Cerebellar nuclear complex (tissue), 1 donor: ENCODE measurements around the gene COCH.
"Not testable (repeated sequence)": the region's sequence is repeated elsewhere in the genome, so short reads cannot be mapped to it uniquely, and the experiment has no call there.

Experiments used
- DNase-seq, 2 experiments: peaks; one replicate each; lab custom pipeline; 2025; lab: John Stamatoyannopoulos, UW

COCH gene

GRCh38 chr14:30925254-30925653, 50.9 kb downstream of the COCH start:
- DNase-seq = no peak

DNA sequence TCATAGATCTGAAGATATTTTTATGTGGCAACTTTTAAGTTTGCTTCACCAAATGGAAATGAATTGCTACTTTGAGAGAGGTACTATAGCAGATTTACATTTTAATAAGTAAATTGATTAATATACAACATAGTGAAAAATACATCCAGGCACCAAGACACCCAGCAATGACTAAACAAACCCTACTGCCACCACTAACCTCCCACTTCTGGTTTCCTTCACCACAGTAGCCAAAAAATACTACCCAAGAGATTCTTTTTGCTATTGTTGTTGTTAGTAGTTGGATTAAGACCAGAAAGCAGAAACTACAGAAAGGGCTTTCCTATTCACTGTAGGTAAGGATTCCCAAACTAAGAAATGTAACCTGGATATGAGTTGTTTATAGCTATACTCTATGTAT, 54.1 kb downstream of the COCH start:
- DNase-seq = no peak

- DNase-seq = not testable (repeated sequence)
Measured at GRCh38 chr14:30933937-30934336, 59.6 kb downstream of the COCH start.

DNA sequence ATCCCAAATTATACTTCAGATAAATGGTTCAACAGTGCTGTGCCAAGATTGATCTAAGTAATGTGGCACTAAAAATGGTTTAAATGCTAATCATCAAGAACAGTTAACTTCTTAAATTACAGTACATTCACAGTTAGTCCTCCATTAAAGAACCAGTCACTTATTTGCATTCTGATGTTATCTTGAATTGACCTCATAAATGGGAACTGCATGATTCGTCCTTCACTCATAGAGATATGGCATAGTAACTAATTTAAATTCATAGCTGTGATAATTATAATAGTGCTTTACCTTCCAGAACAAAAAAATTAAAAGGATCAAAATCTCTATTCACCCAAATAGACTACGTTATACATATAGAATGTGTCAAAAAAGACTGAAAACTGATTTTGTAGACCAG, 61.1 kb downstream of the COCH start:
- no peak for DNase-seq

DNA sequence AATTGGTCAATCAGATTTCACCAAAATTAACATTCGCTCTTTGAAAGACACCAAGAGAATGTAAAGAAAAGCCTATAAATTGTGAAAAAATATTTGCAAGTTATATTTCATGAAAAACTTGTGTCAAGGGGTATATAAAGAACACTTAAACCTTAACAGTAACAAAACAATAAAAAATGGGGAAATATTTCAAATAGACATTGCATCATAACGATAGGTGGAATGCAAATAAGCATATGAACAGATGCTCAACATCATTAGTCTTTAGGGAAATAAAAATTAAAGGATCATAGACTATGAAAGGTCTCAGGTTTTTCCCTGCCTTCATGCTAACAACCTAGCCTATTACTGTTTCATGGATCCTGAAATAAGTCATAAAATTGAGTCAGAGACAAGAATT, 64.3 kb downstream of the COCH start:
- no peak for DNase-seq
